CD4-positive, alpha-beta T cell (primary cell): ENCODE measurements around the gene DLG5. TPM values are rescaled to one million over a fixed set of nuclear protein-coding genes. Genes with fewer than 3 reads are reported as not detected.

Experiments used
- ATAC-seq: fragments of 200-7000 bp; cut with Tn5 transposase; one replicate; pipeline ENCODE4 v1.10.0; 2022; ENCODE audit warnings: mild to moderate bottlenecking; ENCODE audit not compliant: poor library complexity
- CTCF ChIA-PET: fragments of 350-600 bp; sonication (Branson Sonifier 250); formaldehyde crosslinking; loops from one replicate; lab custom pipeline; 2021; ENCODE audit warnings: antibody characterized with exemption, inconsistent platforms; lab: Charles Lee
- POLR2A ChIA-PET: fragments of 350-600 bp; sonication (Branson Sonifier 250); formaldehyde crosslinking; loops from one replicate; lab custom pipeline; 2021; ENCODE audit warnings: antibody characterized with exemption, inconsistent platforms; lab: Charles Lee
- DNase-seq, 14 experiments: peaks; one replicate each; pipeline ENCODE4 v3.0.0-alpha.2; 2013 to 2020; ENCODE audit warnings: mixed read lengths in 2 of 14
- H3K27ac ChIP-seq, 2 donors: one replicate each; pipeline versions ENCODE4 v1.5.1 to v1.7.0; 2013; ENCODE audit warnings: low read length in 2 of 2, low read depth in 1 of 2, mild to moderate bottlenecking in 1 of 2
- H3K27me3 ChIP-seq, 2 experiments: 1 replicate in 1 of 2; 2 replicates in 1 of 2; pipeline versions ENCODE4 v1.6.1 to v1.7.0; 2013; ENCODE audit warnings: low read length in 2 of 2, control low read depth in 1 of 2, mild to moderate bottlenecking in 1 of 2, moderate library complexity in 1 of 2; ENCODE audit not compliant: insufficient read depth in 2 of 2, control insufficient read depth in 1 of 2
- H3K36me3 ChIP-seq: one replicate; pipeline ENCODE4 v1.6.1; 2013; ENCODE audit warnings: low read length, control low read depth; ENCODE audit not compliant: insufficient read depth
- H3K4me1 ChIP-seq: one replicate; pipeline ENCODE4 v1.6.1; 2013; ENCODE audit warnings: low read length, control low read depth; ENCODE audit not compliant: insufficient read depth
- H3K4me3 ChIP-seq: one replicate; pipeline ENCODE4 v1.5.1; 2013; ENCODE audit warnings: mild to moderate bottlenecking, low read length, moderate library complexity
- H3K9me3 ChIP-seq, 2 experiments: 1 replicate in 1 of 2; 2 replicates in 1 of 2; pipeline versions ENCODE4 v1.6.1 to v1.7.0; 2013; ENCODE audit warnings: low read length in 2 of 2, mild to moderate bottlenecking in 2 of 2, control low read depth in 1 of 2, moderate library complexity in 1 of 2; ENCODE audit not compliant: control insufficient read depth in 1 of 2, insufficient read depth in 1 of 2
- H3K27ac Mint-ChIP-seq: one replicate; pipeline ENCODE4 v1.8.0; 2020; ENCODE audit warnings: mixed read lengths
- H3K27me3 Mint-ChIP-seq: one replicate; pipeline ENCODE4 v1.8.0; 2021; ENCODE audit warnings: mixed read lengths
- H3K36me3 Mint-ChIP-seq: one replicate; pipeline ENCODE4 v1.8.0; 2021; ENCODE audit warnings: low read depth, mixed read lengths
- H3K4me1 Mint-ChIP-seq: one replicate; pipeline ENCODE4 v1.8.0; 2021; ENCODE audit warnings: low read depth, mixed read lengths
- H3K4me3 Mint-ChIP-seq: one replicate; pipeline ENCODE4 v1.8.0; 2020; ENCODE audit warnings: mild to moderate bottlenecking, mixed read lengths
- H3K9me3 Mint-ChIP-seq: one replicate; pipeline ENCODE4 v1.8.0; 2020; ENCODE audit warnings: mixed read lengths
- CTCF ChIP-seq: fragments of 200-600 bp; IDR thresholded peaks from one replicate; pipeline ENCODE4 v1.8.0; 2022; ENCODE audit warnings: antibody characterized with exemption, mild to moderate bottlenecking
- intact Hi-C, 2 experiments: fragments of 100-400 bp; cut with DNase I in 1 of 2; cut with micrococcal nuclease in 1 of 2; formaldehyde crosslinking; loops; one replicate each; pipeline versions ENCODE4 v1.15.1 to v1.9.0; 2023 to 2025; cut with DNase I, micrococcal nuclease
- total RNA-seq, 174 experiments: library from RNA in 2 of 174; stranded (reverse) in 2 of 174; gene quantifications; one replicate each; pipeline ENCODE4 v1.2.3 and lab custom pipeline; 2021 to 2026

DLG5 gene
- total RNA-seq, 2 experiments from 2014 or later = 7.1 to 7.4 TPM

GRCh38 chr10:77842652-77843212 lies 83.8 kb downstream of the DLG5 start:
- Histone ChIP-seq H3K36me3 (no peaks in the 10 kb centered on the region), H3K4me1 (peaks cover 8% of the 10 kb centered on the region), H3K4me3 (no peak overlapping the region), H3K27me3 (no peaks in the 10 kb centered on the region), H3K9me3 (no peaks in the 10 kb centered on the region), H3K27ac (no peak overlapping the region)
- ChIA-PET POLR2A (no interaction called here), CTCF (no interaction called here)
- no peak for TF ChIP-seq CTCF
- intact Hi-C loops = no loop called here
- H3K4me3 Mint-ChIP-seq = no peak overlapping the region
- no peaks in the 10 kb centered on the region for H3K27me3 Mint-ChIP-seq
- H3K36me3 Mint-ChIP-seq = no peaks in the 10 kb centered on the region
- H3K27ac Mint-ChIP-seq = no peak overlapping the region
- no peaks in the 10 kb centered on the region for H3K9me3 Mint-ChIP-seq
- no peak for DNase-seq
- no peak for ATAC-seq
- H3K4me1 Mint-ChIP-seq = peaks cover under 1% of the 10 kb centered on the region

DNA sequence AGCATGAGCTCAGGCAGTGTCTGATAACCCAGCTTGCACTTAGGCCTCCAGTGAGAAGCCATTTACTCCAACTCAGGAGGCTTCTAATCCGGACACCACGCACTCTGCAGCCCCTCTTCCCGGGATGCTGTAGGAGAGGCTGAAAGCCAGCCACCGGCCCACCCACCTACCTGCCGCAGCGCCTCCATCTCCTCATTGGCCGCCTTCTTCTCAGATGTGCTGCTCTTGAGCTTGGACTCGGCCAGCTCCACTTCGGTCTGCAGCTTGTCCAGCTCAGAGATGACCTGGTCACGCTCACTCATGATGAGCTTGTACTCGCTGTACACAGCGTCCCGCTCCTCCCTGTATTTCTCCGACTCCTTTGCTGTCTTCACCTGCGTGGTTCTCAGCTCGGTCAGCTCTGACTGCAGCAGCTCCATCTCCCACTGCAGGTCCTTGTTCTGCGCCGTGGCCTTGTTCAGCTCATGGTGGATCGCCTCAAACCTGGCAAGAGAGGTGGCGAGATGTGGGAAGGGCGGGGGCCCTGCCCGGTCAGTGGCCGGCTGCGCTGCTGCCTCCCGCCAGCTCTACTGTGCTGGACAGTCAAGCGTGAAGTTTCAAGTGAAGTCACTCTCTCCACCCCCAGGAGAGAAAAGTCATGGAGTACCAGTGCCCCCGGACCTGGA lies 84.7 kb downstream of the DLG5 start:
- intact Hi-C loops = no loop called here
- Mint-ChIP-seq H3K9me3 (no peaks in the 10 kb centered on the region), H3K4me1 (peaks cover 6% of the 10 kb centered on the region), H3K27me3 (no peaks in the 10 kb centered on the region), H3K36me3 (no peaks in the 10 kb centered on the region), H3K27ac (no peak overlapping the region), H3K4me3 (no peak overlapping the region)
- POLR2A ChIA-PET = no interaction called here
- Histone ChIP-seq H3K9me3 (no peaks in the 10 kb centered on the region), H3K4me1 (peaks cover 15% of the 10 kb centered on the region), H3K4me3 (no peak overlapping the region), H3K27me3 (no peaks in the 10 kb centered on the region), H3K27ac (no peak overlapping the region), H3K36me3 (no peaks in the 10 kb centered on the region)
- ATAC-seq (no peak), DNase-seq (no peak)
- TF ChIP-seq CTCF = no peak
- CTCF ChIA-PET = no interaction called here

- ATAC-seq = no peak
- peaks cover 17% of the 10 kb centered on the region for H3K4me1 Mint-ChIP-seq
Measured at GRCh38 chr10:77840636-77841035, 85.9 kb downstream of the DLG5 start.

More at GRCh38 chr10:77840636-77841035, 85.9 kb downstream of the DLG5 start:
- TF ChIP-seq CTCF = no peak
- Mint-ChIP-seq H3K27me3 (no peaks in the 10 kb centered on the region), H3K9me3 (no peaks in the 10 kb centered on the region), H3K4me3 (no peak overlapping the region), H3K36me3 (no peaks in the 10 kb centered on the region), H3K27ac (no peak overlapping the region)
- H3K27me3 ChIP-seq = no peaks in the 10 kb centered on the region
- peaks cover 22% of the 10 kb centered on the region for H3K4me1 ChIP-seq
- intact Hi-C loops = no loop called here
- H3K27ac ChIP-seq = no peak overlapping the region
- no peak overlapping the region for H3K4me3 ChIP-seq
- ChIA-PET POLR2A (no interaction called here), CTCF (no interaction called here)
- H3K36me3 ChIP-seq = no peaks in the 10 kb centered on the region
- H3K9me3 ChIP-seq = no peaks in the 10 kb centered on the region
- no peak for DNase-seq
